Measurements from ENCODE around the gene ATP10A.

ATP10A gene

GRCh38 chr15:25633862-25634261 is 229.3 kb downstream of the ATP10A start:
- DNase-seq, result no peak

GRCh38 chr15:25631971-25632370 is 231.2 kb downstream of the ATP10A start:
- no peak for DNase-seq
